ENCODE measurements around the gene C15orf40.

GRCh38 chr15:82972990-82973389 lies 38.4 kb downstream of the C15orf40 start:
- no peak for TF ChIP-seq CTCF (IDR thresholded peaks at IDR 0.05 in 4 of 5, conservative IDR thresholded peaks at IDR 0.05 in 1 of 5)
- no peak for TF ChIP-seq POLR2A (IDR thresholded peaks at IDR 0.05)
